HG02588 (cell line): ENCODE data around the gene PTPRCAP.
A peak's percentile ranks its signal among the peaks of the same experiment; 100 is the strongest.
"Not testable (repeated sequence)": the region's sequence is repeated elsewhere in the genome, so short reads cannot be mapped to it uniquely, and the experiment has no call there.

Experiments used
- ATAC-seq: cut with Tn5 transposase; IDR thresholded peaks from one replicate; pipeline ENCODE4 v1.9.1; 2021; ENCODE audit warnings: mild to moderate bottlenecking, moderate library complexity; ENCODE audit not compliant: unreplicated experiment

Gene PTPRCAP

DNA sequence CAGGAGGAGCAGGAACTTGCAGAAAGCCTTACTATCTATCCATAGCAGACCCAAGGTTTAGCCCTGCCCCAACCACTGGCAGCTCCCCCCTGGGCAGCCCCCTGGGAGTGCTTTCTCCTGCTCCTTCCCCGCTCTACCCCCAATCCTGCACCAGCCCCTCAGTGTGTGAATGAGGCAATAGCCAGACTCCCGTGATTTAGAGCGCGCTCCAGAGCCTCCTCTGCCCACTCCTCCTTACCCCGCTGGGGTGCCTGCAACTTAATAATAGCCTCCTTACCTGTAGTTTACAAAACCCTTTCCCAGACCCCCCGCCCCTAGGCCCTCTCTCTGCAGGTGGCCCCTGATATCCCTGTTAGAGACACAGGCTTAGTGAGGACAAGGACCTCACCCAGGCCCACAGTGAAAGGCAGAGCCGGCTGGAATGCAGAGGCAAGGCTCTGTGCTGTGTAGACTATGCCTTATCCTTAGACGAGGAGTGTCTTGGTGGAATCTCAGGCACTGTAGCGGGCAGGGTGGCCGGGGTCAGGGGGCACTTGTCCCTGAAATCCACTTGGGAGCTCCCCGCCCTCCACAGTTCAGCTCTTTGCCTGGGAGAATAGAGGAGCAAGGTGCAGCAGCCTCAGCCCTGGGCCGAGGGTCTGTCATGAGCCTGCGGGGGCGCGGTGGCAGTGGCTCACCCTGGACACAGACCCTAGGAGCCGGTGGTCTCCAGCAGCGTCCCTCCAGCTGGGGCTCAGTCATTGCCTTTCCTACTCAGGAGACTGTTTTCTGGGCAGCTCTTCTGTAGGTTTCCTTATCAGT is 26.3 kb downstream of the PTPRCAP start:
- no peak for ATAC-seq

DNA sequence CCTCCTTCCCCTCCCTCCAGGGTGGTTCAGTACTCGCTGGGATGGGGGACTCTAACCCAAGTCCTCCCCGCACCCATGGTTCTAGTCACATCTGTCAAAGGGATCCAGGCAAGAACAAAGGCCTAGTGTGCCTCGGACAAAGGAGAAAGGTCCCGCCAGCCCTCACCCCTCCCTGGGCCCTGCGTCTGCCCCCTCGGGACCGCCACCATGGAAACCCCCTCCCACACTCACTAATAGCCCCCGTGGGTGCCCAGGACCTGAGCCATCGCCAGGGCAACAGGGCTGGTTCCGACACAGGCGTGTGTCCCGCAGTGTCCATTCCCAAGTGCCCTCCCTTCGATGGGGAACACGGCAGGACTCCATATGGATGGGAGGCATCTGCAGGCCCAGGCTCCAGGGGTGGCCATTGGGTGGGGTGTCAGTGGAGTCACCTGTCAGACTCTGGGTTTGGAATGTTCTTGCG is 27.1 kb downstream of the PTPRCAP start:
- no peak for ATAC-seq

DNA sequence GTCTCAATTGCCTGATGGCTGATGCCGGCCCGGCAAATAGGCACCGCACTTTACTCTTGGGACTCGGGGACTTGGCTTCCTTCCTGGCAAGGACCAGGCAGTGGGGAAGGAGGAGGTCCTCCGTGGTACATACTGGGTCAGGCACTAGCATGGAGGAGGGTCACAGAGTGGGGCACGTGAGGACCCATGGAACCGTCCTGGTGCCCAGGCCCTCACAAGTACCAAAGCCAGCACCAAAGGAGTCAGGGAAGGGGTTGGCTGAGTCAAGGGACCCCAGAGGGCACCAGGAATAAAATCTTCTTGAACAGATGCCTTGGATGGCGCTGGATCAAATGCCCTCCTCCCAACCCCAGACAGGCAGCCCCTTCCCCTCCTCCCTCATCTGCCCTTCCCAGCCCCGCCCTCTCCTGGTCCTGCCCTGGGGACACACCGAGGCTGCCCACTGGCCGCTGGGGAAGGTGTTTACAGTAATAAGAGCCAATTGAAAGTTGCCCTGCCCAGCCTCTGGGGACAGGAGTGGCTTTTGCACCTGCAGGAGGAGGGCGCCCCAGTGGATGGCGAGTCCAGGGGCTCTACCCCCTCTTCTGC is 27.6 kb downstream of the PTPRCAP start:
- no peak for ATAC-seq

DNA sequence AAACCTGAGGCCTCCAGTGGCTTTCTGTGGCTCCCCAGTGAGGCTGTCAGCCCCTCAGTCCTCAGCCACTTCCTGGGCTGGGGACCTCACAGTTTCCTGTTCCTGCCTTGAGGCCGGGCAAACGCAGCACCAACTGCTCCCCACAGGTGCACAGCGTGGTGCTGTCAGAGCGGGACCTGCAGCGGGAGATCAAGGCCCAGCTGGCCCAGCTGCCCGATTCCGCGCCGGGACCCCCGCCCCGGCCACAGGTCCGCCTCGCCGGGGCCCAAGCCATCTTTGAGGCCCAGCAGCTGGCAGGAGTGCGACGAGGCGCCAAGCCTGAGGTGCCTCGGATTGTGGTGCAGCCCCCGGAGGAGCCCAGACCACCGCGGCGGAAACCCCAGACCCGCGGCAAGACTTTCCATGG is 28.2 kb downstream of the PTPRCAP start:
- no peak for ATAC-seq

- ATAC-seq = no peak
These were observed 28.9 kb downstream of the PTPRCAP start for GRCh38 chr11:67408437-67409200.

- ATAC-seq = no peak
These were observed 29.8 kb downstream of the PTPRCAP start for GRCh38 chr11:67407688-67408163.

DNA sequence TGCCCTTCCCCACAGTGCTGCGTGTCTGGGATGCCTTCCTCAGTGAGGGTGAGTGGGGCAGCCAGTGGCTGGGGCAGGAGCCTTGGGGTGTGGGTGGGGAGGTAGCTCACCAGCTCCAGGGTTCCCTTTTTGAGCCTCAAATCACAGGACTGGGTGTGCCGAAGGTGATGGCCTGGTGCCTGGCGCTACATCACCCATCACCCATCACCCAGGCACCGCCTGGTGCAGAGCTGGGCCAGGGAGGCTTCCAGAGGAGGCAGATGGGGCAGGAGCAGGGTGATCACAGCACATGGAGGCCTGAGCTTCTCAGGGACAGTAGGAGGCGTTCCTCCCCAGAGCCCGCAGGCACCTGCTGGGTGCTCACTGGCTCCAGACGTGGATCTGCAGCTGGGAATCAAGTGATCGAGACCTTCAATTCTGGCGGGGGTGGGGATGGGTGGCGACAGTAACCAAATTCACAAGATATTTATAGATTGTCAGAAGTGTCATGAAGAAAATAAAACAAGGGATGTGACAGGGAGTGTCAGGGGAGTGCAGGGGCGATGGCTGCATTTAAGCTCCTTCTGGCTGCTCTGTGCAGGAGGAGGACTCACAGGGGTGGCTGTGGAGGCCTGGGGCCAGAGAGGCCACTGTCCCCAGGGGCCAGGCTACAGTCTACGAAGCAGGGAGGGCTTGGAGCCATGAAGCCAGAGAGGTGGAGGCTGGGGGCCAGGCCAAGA is 30.4 kb downstream of the PTPRCAP start:
- no peak for ATAC-seq

DNA sequence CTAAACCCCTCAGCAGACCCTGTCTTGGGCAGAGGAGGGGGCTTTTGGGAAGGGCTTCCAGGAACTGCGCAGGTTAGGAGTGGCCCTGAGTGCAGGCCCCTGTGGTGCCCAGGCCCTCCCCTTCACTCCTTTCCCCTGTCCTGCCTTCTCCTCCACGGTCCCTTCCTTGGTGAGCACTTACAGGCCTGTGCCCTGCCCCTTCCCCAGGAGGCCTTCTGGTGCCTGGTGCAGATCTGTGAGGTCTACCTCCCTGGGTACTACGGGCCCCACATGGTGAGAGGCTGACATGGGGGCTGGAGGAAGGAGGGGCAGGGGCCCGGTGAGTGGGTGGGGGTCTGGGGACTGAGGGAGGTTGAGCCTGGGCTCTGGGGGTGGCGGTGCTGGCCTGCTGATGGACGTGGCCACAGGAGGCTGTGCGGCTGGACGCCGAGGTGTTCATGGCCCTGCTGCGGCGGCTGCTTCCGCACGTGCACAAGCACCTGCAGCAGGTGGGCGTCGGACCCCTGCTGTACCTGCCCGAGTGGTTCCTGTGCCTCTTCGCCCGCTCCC is 31.0 kb downstream of the PTPRCAP start:
- no peak for ATAC-seq

DNA sequence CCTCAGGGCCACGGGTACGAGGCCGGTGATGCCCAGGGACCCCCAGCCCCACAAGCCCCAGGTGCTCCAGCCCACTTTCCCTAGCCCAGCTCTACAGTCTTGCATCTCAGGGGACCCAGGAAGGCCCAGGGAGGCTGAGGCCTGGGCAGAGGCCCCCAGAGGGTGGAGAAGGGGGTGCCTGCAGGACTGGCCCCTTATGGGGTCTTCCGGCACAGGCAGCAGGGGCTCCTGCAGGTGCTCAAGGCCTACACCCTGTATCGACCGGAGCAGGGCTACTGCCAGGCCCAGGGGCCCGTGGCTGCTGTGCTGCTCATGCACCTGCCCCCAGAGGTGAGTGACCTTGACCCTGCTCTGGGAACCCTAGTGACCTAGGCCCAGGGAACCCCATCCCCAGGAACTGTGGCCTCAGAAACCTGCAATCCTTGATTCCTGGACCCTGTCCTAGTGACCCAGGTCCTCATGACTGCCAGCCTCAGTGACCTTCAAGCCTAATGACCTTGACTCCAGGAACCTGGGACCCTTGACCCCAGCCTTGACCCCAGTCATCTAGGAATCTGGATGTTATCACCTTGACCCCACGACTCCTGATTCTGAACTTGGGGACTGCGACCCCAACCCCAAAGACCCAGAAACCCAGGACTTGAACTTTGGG is 31.7 kb downstream of the PTPRCAP start:
- ATAC-seq = no peak

- no peak for ATAC-seq
These were observed 32.3 kb downstream of the PTPRCAP start for GRCh38 chr11:67405196-67405567.

DNA sequence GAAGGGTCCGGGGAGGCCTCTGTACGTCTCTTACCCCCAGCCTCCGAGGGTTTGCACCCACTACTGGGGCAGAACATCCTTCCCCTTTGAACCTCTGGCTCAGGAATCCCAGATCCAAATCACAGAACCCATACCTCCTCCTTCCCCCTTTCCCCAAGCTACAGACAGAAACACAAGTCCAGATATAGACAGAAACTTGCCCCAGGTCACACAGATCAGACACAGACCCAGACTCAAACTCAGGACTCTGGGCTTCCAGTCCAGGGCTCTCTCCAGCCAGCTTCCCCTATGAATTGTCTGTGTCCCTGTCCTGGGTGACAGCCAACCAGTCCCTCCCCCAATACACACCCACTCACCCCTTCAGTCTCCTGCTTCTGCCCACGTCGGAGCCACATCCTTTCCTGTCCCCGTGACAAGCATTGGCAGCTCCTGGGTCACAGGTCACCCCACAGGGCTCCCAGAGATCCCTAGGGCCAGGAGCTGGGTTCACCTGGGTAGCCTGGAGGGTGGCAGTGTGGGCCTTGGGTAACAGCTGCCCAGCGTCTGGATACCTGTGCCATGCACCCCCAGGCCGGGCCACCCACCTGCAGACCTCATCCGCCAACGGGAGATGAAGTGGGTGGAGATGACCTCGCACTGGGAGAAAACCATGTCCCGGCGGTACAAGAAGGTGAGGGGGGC is 32.8 kb downstream of the PTPRCAP start:
- ATAC-seq = no peak

DNA sequence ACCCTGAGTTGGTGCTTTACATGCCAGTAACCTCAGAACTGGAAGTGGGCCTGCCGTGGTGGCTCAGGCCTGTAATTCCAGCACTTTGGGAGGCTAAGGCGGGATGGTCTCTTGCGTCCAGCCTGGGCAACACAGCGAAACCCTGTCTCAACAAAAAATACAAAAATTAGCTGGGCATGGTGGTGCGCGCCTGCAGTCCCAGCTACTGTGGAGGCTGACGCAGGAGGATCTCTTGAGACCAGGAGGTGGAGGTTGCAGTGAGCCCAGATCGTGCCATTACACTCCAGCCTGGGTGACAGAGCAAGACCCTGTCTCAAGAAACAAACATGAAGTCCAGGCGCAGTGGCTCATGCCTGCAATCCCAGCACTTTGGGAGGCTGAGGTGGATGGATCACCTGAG is 34.4 kb downstream of the PTPRCAP start:
- ATAC-seq = not testable (repeated sequence)

- not testable (repeated sequence) for ATAC-seq
These were observed 35.2 kb downstream of the PTPRCAP start for GRCh38 chr11:67402192-67402839.

DNA sequence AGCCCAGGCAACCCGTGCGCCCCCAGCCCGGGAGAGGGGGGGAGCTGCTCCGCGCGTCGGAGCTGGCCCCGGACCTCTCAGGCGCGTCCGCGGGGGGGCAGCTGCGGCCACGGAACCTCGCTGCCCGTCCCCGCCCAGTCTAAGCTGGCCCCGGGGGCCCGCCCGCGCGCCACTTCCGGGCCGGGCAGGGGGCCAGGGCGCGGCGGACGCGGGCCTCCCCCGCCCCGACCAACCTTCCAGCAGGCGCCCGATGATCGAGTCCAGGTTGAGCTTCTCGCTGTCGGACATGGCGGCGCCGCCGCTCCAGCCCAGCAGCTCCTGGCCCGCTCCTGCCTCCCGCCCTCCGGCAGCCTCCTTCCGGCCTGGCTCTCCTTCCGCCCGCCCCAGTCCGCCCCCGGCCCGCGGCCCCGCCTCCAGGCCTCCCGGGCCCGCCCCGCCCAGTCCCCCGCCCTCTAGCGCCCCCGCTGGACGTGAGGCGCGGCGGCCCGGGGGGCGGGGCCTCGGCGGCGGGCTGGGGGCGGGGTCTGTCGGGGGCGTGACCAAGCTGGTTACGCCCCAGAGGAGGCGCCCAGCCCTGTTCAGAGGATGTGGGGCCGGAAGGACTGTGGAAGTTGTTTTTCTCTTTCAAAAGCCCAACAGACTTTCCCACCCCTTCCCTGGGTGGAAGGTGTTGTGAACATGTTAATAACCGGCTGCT is 35.8 kb downstream of the PTPRCAP start, which contains the start of gene PPP1CA:
TSS of gene PPP1CA (minus strand) at position 364 of the 697 bp plus-strand sequence. CDS start at position 288, 76 bp downstream.
- ATAC-seq = peak; percentile 61

- peak; percentile 19 for ATAC-seq
These were observed 36.5 kb downstream of the PTPRCAP start for GRCh38 chr11:67400942-67401494.

- ATAC-seq = no peak
These were observed 37.1 kb downstream of the PTPRCAP start for GRCh38 chr11:67400251-67400941.
